Sigmoid colon (tissue), 4 donors: ENCODE measurements around the gene DGKH.

Experiments used
- EP300 ChIP-seq, 4 donors: sonication (generic); formaldehyde crosslinking; IDR thresholded peaks; one replicate each; pipeline ENCODE4 v1.6.1; 2017; ENCODE audit warnings: antibody characterized with exemption in 4 of 4
- POLR2A ChIP-seq, 2 donors: fragments of 450-650 bp; IDR thresholded peaks; one replicate each; pipeline ENCODE4 v1.6.1; 2016; ENCODE audit warnings: antibody characterized with exemption in 2 of 2, mild to moderate bottlenecking in 2 of 2, moderate library complexity in 2 of 2
- POLR2AphosphoS5 ChIP-seq, 4 donors: sonication (generic); formaldehyde crosslinking; IDR thresholded peaks; one replicate each; pipeline ENCODE4 v1.6.1; 2017; ENCODE audit warnings: antibody characterized with exemption in 4 of 4
- TF ChIP-seq, protein P1 (sequence below), 4 experiments: fragments of 450-650 bp in 3 of 4; fragments of 200-600 bp in 1 of 4; IDR thresholded peaks; one replicate each; pipeline ENCODE4 v1.5.1; 2016 to 2019; ENCODE audit warnings: antibody characterized with exemption in 4 of 4, mild to moderate bottlenecking in 3 of 4, moderate library complexity in 2 of 4

GRCh38 chr13:42083138-42083770 lies 34.8 kb downstream of the DGKH start:
- TF ChIP-seq, protein P1, sequence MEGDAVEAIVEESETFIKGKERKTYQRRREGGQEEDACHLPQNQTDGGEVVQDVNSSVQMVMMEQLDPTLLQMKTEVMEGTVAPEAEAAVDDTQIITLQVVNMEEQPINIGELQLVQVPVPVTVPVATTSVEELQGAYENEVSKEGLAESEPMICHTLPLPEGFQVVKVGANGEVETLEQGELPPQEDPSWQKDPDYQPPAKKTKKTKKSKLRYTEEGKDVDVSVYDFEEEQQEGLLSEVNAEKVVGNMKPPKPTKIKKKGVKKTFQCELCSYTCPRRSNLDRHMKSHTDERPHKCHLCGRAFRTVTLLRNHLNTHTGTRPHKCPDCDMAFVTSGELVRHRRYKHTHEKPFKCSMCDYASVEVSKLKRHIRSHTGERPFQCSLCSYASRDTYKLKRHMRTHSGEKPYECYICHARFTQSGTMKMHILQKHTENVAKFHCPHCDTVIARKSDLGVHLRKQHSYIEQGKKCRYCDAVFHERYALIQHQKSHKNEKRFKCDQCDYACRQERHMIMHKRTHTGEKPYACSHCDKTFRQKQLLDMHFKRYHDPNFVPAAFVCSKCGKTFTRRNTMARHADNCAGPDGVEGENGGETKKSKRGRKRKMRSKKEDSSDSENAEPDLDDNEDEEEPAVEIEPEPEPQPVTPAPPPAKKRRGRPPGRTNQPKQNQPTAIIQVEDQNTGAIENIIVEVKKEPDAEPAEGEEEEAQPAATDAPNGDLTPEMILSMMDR (IDR thresholded peaks at IDR 0.05): no peak
- no peak for TF ChIP-seq POLR2A (IDR thresholded peaks at IDR 0.05)
- TF ChIP-seq POLR2AphosphoS5 (IDR thresholded peaks at IDR 0.05): no peak
- no peak for TF ChIP-seq EP300 (IDR thresholded peaks at IDR 0.05)
